Lower leg skin (tissue), 3 donors: Measurements from ENCODE around the gene STUM.

Source experiments
- POLR2A ChIP-seq, 2 donors: fragments of 450-650 bp; IDR thresholded peaks; one replicate each; pipeline ENCODE4 v1.6.1; 2016 to 2017; ENCODE audit warnings: antibody characterized with exemption in 2 of 2, mild to moderate bottlenecking in 1 of 2, moderate library complexity in 1 of 2
- TF ChIP-seq, protein P1 (sequence below), 3 donors: fragments of 450-650 bp; IDR thresholded peaks; one replicate each; pipeline ENCODE4 v1.5.1; 2016; ENCODE audit warnings: antibody characterized with exemption in 3 of 3, mild to moderate bottlenecking in 3 of 3, moderate library complexity in 2 of 3

DNA sequence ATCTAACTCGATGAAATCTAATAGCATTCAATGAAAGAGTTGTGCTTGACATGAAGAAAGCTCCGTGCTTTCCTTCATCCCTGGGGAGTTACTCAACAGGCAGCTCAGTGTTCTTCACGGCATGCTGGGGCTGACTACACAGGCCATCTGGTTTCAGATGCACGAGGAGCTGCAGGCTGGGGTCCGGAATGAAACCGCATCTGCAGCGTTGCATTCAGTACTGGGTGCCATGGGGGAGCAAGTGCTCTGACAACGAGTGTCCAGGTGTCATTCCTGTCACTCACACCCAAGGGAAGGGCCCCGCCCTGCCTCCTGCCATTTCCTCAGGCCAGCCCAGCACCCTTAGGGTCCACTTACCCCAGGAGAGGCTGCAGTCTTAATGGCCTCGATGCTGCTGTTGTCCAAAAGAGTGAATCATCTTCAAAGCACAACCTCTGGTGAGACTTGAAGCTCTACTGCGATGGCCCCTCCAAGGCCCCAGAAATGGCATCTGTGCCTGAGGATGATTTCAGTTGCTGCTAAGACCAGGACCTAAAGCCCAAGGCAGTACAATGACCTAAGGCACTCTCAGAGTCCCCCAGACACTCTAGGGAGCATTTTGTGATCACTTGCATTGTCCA lies 61.4 kb downstream of the STUM start:
- TF ChIP-seq, protein P1, sequence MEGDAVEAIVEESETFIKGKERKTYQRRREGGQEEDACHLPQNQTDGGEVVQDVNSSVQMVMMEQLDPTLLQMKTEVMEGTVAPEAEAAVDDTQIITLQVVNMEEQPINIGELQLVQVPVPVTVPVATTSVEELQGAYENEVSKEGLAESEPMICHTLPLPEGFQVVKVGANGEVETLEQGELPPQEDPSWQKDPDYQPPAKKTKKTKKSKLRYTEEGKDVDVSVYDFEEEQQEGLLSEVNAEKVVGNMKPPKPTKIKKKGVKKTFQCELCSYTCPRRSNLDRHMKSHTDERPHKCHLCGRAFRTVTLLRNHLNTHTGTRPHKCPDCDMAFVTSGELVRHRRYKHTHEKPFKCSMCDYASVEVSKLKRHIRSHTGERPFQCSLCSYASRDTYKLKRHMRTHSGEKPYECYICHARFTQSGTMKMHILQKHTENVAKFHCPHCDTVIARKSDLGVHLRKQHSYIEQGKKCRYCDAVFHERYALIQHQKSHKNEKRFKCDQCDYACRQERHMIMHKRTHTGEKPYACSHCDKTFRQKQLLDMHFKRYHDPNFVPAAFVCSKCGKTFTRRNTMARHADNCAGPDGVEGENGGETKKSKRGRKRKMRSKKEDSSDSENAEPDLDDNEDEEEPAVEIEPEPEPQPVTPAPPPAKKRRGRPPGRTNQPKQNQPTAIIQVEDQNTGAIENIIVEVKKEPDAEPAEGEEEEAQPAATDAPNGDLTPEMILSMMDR (IDR thresholded peaks at IDR 0.05), result no peak
- no peak for TF ChIP-seq POLR2A (IDR thresholded peaks at IDR 0.05)
